H1 (cell line): ENCODE results near the gene RAMP1. TPM values are rescaled to one million over a fixed set of nuclear protein-coding genes. Genes with fewer than 3 reads are reported as not detected.
A peak's percentile ranks its signal among the peaks of the same experiment; 100 is the strongest.

Experiments
- CTCF ChIA-PET: fragments of 300-600 bp; sonication (Branson Sonifier 250); formaldehyde crosslinking; loops from one replicate; lab custom pipeline; 2021; ENCODE audit not compliant: partially characterized antibody; lab: Charles Lee
- POLR2A ChIA-PET: fragments of 300-600 bp; sonication (Branson Sonifier 250); formaldehyde crosslinking; loops from one replicate; lab custom pipeline; 2021; ENCODE audit warnings: inconsistent platforms; ENCODE audit not compliant: partially characterized antibody; lab: Charles Lee
- DNase-seq, 2 experiments: peaks; one replicate each; pipeline versions ENCODE4 v3.0.0 to v3.0.0-alpha.2; 2010 to 2022; ENCODE audit warnings: low spot score in 2 of 2, low read depth in 1 of 2, mixed read lengths in 1 of 2
- FAIRE-seq: peaks from 2 replicates; lab custom pipeline; 2011; peaks lifted over from hg19 to GRCh38; lab: Jason Lieb, UNC
- H2AFZ ChIP-seq: 2 replicates; pipeline ENCODE4 v1.8.1; 2012; ENCODE audit warnings: low read length, inconsistent platforms
- H2AK5ac ChIP-seq: 2 replicates; pipeline ENCODE4 v1.6.1; 2013; ENCODE audit warnings: low read depth, low read length
- H2BK120ac ChIP-seq: replicated peaks from 2 replicates; pipeline ENCODE3; 2013; ENCODE audit warnings: low read depth, low read length, inconsistent platforms
- H2BK12ac ChIP-seq: 2 replicates; pipeline ENCODE4 v1.6.1; 2013; ENCODE audit warnings: low read depth, low read length
- H2BK15ac ChIP-seq: 2 replicates; pipeline ENCODE4 v1.6.1; 2013; ENCODE audit warnings: low read length
- H2BK20ac ChIP-seq: 2 replicates; pipeline ENCODE4 v1.6.1; 2013; ENCODE audit warnings: low read length
- H2BK5ac ChIP-seq: 2 replicates; pipeline ENCODE4 v1.6.1; 2013; ENCODE audit warnings: low read depth, low read length
- H3K14ac ChIP-seq: 2 replicates; pipeline ENCODE4 v1.6.1; 2013; ENCODE audit warnings: inconsistent platforms; ENCODE audit not compliant: insufficient read length
- H3K18ac ChIP-seq: 2 replicates; pipeline ENCODE4 v1.6.1; 2013; ENCODE audit warnings: low read length; ENCODE audit errors: extremely low read depth
- H3K23ac ChIP-seq: 2 replicates; pipeline ENCODE4 v1.6.1; 2013; ENCODE audit warnings: inconsistent platforms; ENCODE audit not compliant: insufficient read length
- H3K23me2 ChIP-seq: 2 replicates; pipeline ENCODE4 v1.6.1; 2013; ENCODE audit warnings: low read depth, low read length
- H3K27ac ChIP-seq: 2 replicates; pipeline ENCODE4 v1.6.1; 2011; ENCODE audit warnings: low read depth, low read length, inconsistent platforms
- H3K27me3 ChIP-seq, 4 experiments: replicated peaks in 1 of 4; 1 replicate in 1 of 4; 2 replicates in 3 of 4; pipeline versions ENCODE4 v1.6.1 to v1.8.1; 2011 to 2013; ENCODE audit warnings: low read length in 3 of 4, mild to moderate bottlenecking in 3 of 4, inconsistent platforms in 2 of 4, mixed read lengths in 2 of 4, moderate library complexity in 1 of 4; ENCODE audit not compliant: control insufficient read depth in 3 of 4, insufficient read depth in 3 of 4; ENCODE audit errors: extremely low read depth in 1 of 4
- H3K36me3 ChIP-seq, 4 experiments: 2 replicates each; pipeline versions ENCODE4 v1.6.1 to v1.8.1; 2011 to 2013; ENCODE audit warnings: mild to moderate bottlenecking in 4 of 4, low read length in 3 of 4, moderate library complexity in 2 of 4, control low read depth in 1 of 4, inconsistent platforms in 1 of 4; ENCODE audit not compliant: insufficient read depth in 4 of 4, control insufficient read depth in 2 of 4
- H3K4ac ChIP-seq: replicated peaks from 2 replicates; pipeline ENCODE3; 2013; ENCODE audit warnings: low read length, low read depth, mixed read lengths, inconsistent platforms; ENCODE audit not compliant: insufficient read length
- H3K4me1 ChIP-seq, 4 experiments: replicated peaks in 1 of 4; 1 replicate in 1 of 4; 2 replicates in 3 of 4; pipeline versions ENCODE4 v1.6.1 to v1.8.1; 2011 to 2013; ENCODE audit warnings: low read length in 3 of 4, inconsistent platforms in 2 of 4, mixed read lengths in 1 of 4; ENCODE audit not compliant: insufficient read depth in 4 of 4, control insufficient read depth in 3 of 4
- H3K4me2 ChIP-seq, 2 experiments: 2 replicates each; pipeline versions ENCODE4 v1.6.1 to v1.8.1; 2011 to 2013; ENCODE audit warnings: low read depth in 2 of 2, low read length in 2 of 2, control low read depth in 1 of 2, inconsistent platforms in 1 of 2, mild to moderate bottlenecking in 1 of 2; ENCODE audit not compliant: insufficient read depth in 1 of 2
- H3K4me3 ChIP-seq, 4 experiments: fragments of 200-600, 300-600 bp in 1 of 4; sonication (generic), shearing (Covaris generic), sonication (Bioruptor Twin) in 1 of 4; 2 replicates each; pipeline versions ENCODE4 v1.5.1 to v1.8.1; 2011 to 2016; ENCODE audit warnings: low read length in 4 of 4, low read depth in 3 of 4, control low read depth in 2 of 4, inconsistent platforms in 2 of 4, mild to moderate bottlenecking in 2 of 4, mixed read lengths in 1 of 4, moderate library complexity in 1 of 4; ENCODE audit not compliant: insufficient read depth in 2 of 4; ENCODE audit errors: extremely low read depth in 1 of 4
- H3K56ac ChIP-seq: replicated peaks from 2 replicates; pipeline ENCODE3; 2013; ENCODE audit warnings: low read depth, mild to moderate bottlenecking, mixed read lengths, low read length, inconsistent platforms; ENCODE audit not compliant: insufficient read length
- H3K79me1 ChIP-seq: 2 replicates; pipeline ENCODE4 v1.6.1; 2013; ENCODE audit warnings: low read depth, low read length, control low read depth
- H3K79me2 ChIP-seq, 2 experiments: 2 replicates each; pipeline versions ENCODE4 v1.6.1 to v1.8.1; 2012 to 2013; ENCODE audit warnings: low read length in 2 of 2, mild to moderate bottlenecking in 2 of 2, inconsistent platforms in 1 of 2; ENCODE audit not compliant: insufficient read depth in 2 of 2, control insufficient read depth in 1 of 2
- H3K9ac ChIP-seq, 4 experiments: replicated peaks in 1 of 4; 1 replicate in 1 of 4; 2 replicates in 3 of 4; pipeline versions ENCODE4 v1.6.1 to v1.8.1; 2011 to 2013; ENCODE audit warnings: low read depth in 3 of 4, low read length in 3 of 4, control low read depth in 2 of 4, mild to moderate bottlenecking in 2 of 4, moderate library complexity in 2 of 4, inconsistent platforms in 1 of 4; ENCODE audit errors: extremely low read depth in 1 of 4
- H3K9me3 ChIP-seq, 2 experiments: 2 replicates each; pipeline versions ENCODE4 v1.6.1 to v1.8.1; 2012 to 2013; ENCODE audit warnings: mild to moderate bottlenecking in 2 of 2, moderate library complexity in 2 of 2, control low read depth in 1 of 2, inconsistent platforms in 1 of 2, low read depth in 1 of 2, low read length in 1 of 2, mixed read lengths in 1 of 2; ENCODE audit not compliant: insufficient read depth in 2 of 2
- H4K20me1 ChIP-seq, 2 experiments: replicated peaks in 1 of 2; 2 replicates each; pipeline versions ENCODE3 to v1.8.1; 2011 to 2013; ENCODE audit warnings: inconsistent platforms in 2 of 2, low read length in 2 of 2, mild to moderate bottlenecking in 1 of 2; ENCODE audit not compliant: insufficient read depth in 2 of 2, control insufficient read depth in 1 of 2
- H4K5ac ChIP-seq: 2 replicates; pipeline ENCODE4 v1.6.1; 2013; ENCODE audit warnings: low read length, low read depth, mixed read lengths, inconsistent platforms; ENCODE audit not compliant: insufficient read length
- H4K8ac ChIP-seq: 2 replicates; pipeline ENCODE4 v1.8.0; 2013; ENCODE audit warnings: mild to moderate bottlenecking, moderate library complexity, low read length, inconsistent platforms; ENCODE audit not compliant: insufficient read depth; ENCODE audit errors: extremely low read depth
- H4K91ac ChIP-seq: replicated peaks from 2 replicates; pipeline ENCODE3; 2013; ENCODE audit warnings: low read length, mixed read lengths, inconsistent platforms; ENCODE audit not compliant: insufficient read length
- BCL11A ChIP-seq, 2 experiments: IDR thresholded peaks; one replicate each; pipeline ENCODE4 v1.6.1; 2011; ENCODE audit warnings: low read depth in 2 of 2, low read length in 2 of 2, mild to moderate bottlenecking in 2 of 2
- CEBPB ChIP-seq: IDR thresholded peaks from 2 replicates; pipeline ENCODE4 v1.6.1; 2012; ENCODE audit warnings: low read depth, low read length
- CHD1 ChIP-seq: IDR thresholded peaks from 2 replicates; pipeline ENCODE4 v1.6.1; 2012; ENCODE audit warnings: low read depth, low read length, improper control_type of control experiment
- EP300 ChIP-seq, 2 experiments: IDR thresholded peaks; 1 replicate in 1 of 2; 2 replicates in 1 of 2; pipeline ENCODE4 v1.6.1; 2011 to 2012; ENCODE audit warnings: low read depth in 2 of 2, low read length in 2 of 2, mild to moderate bottlenecking in 2 of 2, borderline replicate concordance in 1 of 2, inconsistent platforms in 1 of 2, moderate library complexity in 1 of 2
- KDM4A ChIP-seq: IDR thresholded peaks from one replicate; pipeline ENCODE4 v1.7.1; 2012; ENCODE audit warnings: low read depth, mild to moderate bottlenecking, moderate library complexity, low read length, inconsistent platforms; ENCODE audit not compliant: severe bottlenecking
- SUZ12 ChIP-seq: fragments of 200-600 bp; sonication (generic); IDR thresholded peaks from 2 replicates; pipeline ENCODE4 v1.6.1; 2012; ENCODE audit warnings: mild to moderate bottlenecking, inconsistent platforms, low read length, moderate library complexity, mixed read lengths
- TAF1 ChIP-seq: IDR thresholded peaks from 2 replicates; pipeline ENCODE4 v1.6.1; 2011; ENCODE audit warnings: mild to moderate bottlenecking, low read depth, low read length
- polyA plus RNA-seq, 7 experiments: library from polyadenylated mRNA; depleted of rRNA in 3 of 7; stranded (reverse) in 5 of 7; unstranded in 2 of 7; fragments of >200 nt in 5 of 7; fragments of 200-250 nt in 2 of 7; gene quantifications; 1 replicate in 5 of 7; 2 replicates in 1 of 7; 4 replicates in 1 of 7; pipeline versions ENCODE4 v1.2.1 to v1.2.3, GENCODE V29; 2011 to 2013; ENCODE audit warnings: missing spikeins in 2 of 7, mixed read lengths in 2 of 7
- total RNA-seq: library from RNA; stranded (reverse); fragmentation: NEBNext Ultra II Directional; extraction: Animal tissue kit (Norgen Biotek cat#: 25700); gene quantifications from 2 replicates; pipeline ENCODE4 v1.2.1, GENCODE V29; 2021

RAMP1 gene
- total and polyA plus RNA-seq, 2 of the 8 experiments (the other 6 are each of a cell fraction or from before 2014, with no cell fraction given): 0.65 to 4.3 TPM

DNA sequence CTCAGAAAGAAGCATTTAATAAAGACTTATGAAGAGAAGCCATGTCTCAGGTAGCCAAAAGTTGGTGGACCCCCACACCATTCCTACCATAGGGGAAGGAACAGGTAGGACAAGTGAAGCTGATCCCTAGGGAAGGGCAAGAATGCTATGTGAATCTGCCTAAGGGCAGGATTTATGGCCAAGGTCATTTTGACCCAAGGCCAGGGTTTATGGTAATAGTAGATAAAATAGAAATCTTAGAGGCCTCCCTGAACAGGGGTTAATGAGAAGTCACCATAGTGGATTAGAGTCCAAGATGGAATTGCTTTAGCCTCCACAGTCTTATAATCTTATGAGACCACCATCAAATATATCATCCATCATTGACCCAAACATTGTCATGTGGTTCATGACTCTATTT lies 81.4 kb downstream of the RAMP1 start:
- Histone ChIP-seq H3K14ac (no peak overlapping the region), H2BK5ac (peak overlapping the region; percentile 82; the same call in 1 of the 2 replicates), H4K8ac (no peak overlapping the region), H2BK15ac (no peak overlapping the region), H3K4me3 (no peak overlapping the region), H4K20me1 (no peaks in the 10 kb centered on the region), H2AK5ac (0 out of 2 replicates have a peak overlapping the region, but pooled peaks have one; percentile 65), H3K23ac (no peak overlapping the region), H3K23me2 (peaks cover 2% of the 10 kb centered on the region; the same call in 1 of the 2 replicates), H3K9me3 (peaks cover 3 to 6% of the 10 kb centered on the region in 2 experiments; a peak in 2 of 4 replicates), H3K56ac (no peak overlapping the region), H3K36me3 (no peaks in the 10 kb centered on the region), H2AFZ (no peak overlapping the region), H3K9ac (no peak overlapping the region), H4K91ac (peak overlapping the region; percentile 99), H3K27me3 (no peaks in the 10 kb centered on the region), H3K18ac (no peak overlapping the region; the same call in 1 of the 2 replicates), H2BK12ac (peak overlapping the region; percentile 68; the same call in 1 of the 2 replicates), H2BK20ac (no peak overlapping the region), H3K4me2 (no peak overlapping the region), H3K27ac (no peak overlapping the region), H3K79me1 (no peaks in the 10 kb centered on the region), H3K4me1 (no peaks in the 10 kb centered on the region; a peak in 1 of 7 replicates), H3K4ac (no peak overlapping the region), H4K5ac (no peak overlapping the region), H3K79me2 (no peaks in the 10 kb centered on the region), H2BK120ac (peak overlapping the region; percentile 95)
- DNase-seq (no peak), FAIRE-seq (no peak)
- POLR2A ChIA-PET: interaction anchor here (0.9 kb wide), 1 partner anchor 83 kb away, joined by 3 read pairs; no protein-coding TSS in a partner anchor
- CTCF ChIA-PET: interaction anchor here (0.9 to 1.6 kb wide), 2 partner anchors 16 to 198 kb away, joined by 4 to 8 read pairs; no protein-coding TSS in a partner anchor
- TF ChIP-seq KDM4A (no peak), CHD1 (no peak), CEBPB (no peak), EP300 (IDR thresholded peaks at IDR 0.05; ENCODE audit: borderline replicate concordance in 1 of 2, low read depth in 2 of 2, low read length in 2 of 2) (no peak), TAF1 (no peak), BCL11A (IDR thresholded peaks at IDR 0.05; ENCODE audit: low read depth in 2 of 2, low read length in 2 of 2) (no peak), SUZ12 (no peak)
